ENCODE measurements around the gene ZEB2.

ZEB2 gene

DNA sequence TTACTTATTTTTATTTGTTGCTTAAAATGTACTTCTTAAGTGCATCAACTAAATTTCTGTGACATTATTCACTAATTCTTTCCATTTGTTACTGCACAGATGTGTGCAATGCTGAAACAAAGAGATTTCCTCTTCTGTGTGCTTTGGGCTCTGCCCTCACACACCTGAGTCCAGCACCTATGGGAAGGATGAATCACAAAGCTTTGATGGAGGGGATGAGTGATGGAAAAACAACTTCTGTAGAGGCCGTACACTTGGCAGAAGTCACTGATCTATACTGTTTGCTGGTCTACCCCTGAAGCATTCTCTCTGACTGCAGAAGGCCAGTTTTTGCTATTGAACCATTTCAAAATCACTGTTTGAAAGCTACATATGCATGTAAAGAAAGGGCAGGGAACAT lies 178.4 kb downstream of the ZEB2 start:
- in situ Hi-C loops (cut with HindIII; ENCODE audit: low sequenced_read_pairs): no loop called here
- no peak overlapping the region for H3K4me3 ChIP-seq (ENCODE audit: low read depth, low read length)
- TF ChIP-seq, protein P1, sequence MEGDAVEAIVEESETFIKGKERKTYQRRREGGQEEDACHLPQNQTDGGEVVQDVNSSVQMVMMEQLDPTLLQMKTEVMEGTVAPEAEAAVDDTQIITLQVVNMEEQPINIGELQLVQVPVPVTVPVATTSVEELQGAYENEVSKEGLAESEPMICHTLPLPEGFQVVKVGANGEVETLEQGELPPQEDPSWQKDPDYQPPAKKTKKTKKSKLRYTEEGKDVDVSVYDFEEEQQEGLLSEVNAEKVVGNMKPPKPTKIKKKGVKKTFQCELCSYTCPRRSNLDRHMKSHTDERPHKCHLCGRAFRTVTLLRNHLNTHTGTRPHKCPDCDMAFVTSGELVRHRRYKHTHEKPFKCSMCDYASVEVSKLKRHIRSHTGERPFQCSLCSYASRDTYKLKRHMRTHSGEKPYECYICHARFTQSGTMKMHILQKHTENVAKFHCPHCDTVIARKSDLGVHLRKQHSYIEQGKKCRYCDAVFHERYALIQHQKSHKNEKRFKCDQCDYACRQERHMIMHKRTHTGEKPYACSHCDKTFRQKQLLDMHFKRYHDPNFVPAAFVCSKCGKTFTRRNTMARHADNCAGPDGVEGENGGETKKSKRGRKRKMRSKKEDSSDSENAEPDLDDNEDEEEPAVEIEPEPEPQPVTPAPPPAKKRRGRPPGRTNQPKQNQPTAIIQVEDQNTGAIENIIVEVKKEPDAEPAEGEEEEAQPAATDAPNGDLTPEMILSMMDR (IDR thresholded peaks at IDR 0.05; ENCODE audit: low read depth, low read length): no peak
- no peak for DNase-seq (ENCODE audit: low read depth, low spot score)

DNA sequence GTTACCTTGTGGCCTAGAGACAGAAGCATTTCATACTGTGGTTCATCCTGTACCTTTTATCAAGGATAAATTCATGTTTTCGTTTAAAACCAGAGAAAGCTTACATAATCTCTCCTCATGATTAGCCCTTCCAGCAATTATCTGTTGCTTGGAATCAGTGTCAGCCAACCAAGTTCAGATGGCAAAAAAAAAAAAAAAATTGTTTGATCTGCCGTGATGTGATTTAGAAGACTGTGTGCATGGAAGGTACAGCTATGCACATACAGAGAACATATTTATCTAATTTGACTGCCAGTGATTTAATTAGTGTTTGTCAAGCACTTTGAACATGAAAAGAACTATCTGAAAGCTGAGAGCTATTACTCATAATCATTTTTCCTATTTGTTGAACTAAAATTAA lies 180.9 kb downstream of the ZEB2 start:
- in situ Hi-C loops (cut with HindIII; ENCODE audit: low sequenced_read_pairs): no loop called here
- DNase-seq (ENCODE audit: low read depth, low spot score): no peak
- TF ChIP-seq, protein P1 (IDR thresholded peaks at IDR 0.05; ENCODE audit: low read depth, low read length): no peak
- no peak overlapping the region for H3K4me3 ChIP-seq (ENCODE audit: low read depth, low read length)

DNA sequence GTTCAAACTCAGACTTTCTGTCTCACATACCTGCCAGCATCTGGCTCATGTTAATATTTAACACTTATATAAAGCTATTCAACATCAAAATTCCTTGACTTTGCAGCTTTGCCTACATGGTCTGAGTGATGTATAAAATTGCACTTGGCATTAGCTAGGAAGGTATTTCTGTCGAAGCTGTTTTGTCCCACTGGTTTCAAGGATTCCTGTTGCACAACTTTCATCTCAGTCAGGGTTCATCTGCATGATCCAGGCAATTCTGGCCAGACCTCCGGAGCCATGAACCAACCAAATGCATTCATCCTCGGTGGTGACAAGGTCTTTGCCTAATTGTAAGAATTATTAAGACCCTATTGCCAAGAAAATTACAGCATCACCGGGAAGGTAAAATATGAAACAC lies 185.4 kb downstream of the ZEB2 start:
- DNase-seq (ENCODE audit: low read depth, low spot score): no peak
- in situ Hi-C loops (cut with HindIII; ENCODE audit: low sequenced_read_pairs): no loop called here
- H3K4me3 ChIP-seq (ENCODE audit: low read depth, low read length): no peak overlapping the region
- TF ChIP-seq, protein P1 (IDR thresholded peaks at IDR 0.05; ENCODE audit: low read depth, low read length): no peak

All from astrocyte of the spinal cord (primary cell).